ENCODE data around the gene PCED1B. TPM values are rescaled to one million over a fixed set of nuclear protein-coding genes. Genes with fewer than 3 reads are reported as not detected.

The PCED1B gene
- polyA plus RNA-seq, 1 donor (not counting 4 experiments of a cell fraction or from before 2014, with no cell fraction given): 3.2 TPM

DNA sequence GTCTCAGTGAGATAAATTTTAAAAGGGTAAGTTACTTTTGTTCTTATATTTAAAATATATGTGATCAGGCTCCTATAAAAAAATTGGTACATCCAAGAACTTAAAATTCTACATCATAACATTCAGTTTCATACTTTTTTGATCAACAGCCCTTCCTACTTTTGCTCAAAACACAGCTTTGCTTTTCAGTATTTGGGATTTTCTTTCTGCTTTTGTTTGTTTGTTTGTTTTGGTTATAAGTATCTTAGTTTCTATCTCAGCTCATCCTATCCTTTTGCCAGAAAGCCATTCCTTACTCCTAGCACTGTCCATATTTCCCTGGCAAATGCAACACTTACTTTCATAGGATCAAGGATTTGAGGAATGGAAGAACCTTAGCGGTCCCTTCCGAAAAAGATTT is 4.7 kb upstream of the PCED1B start:
- peaks cover 25% of the 10 kb centered on the region for H3K4me1 ChIP-seq (ENCODE audit: control insufficient read depth, extremely low read depth, insufficient read depth, low read length)
- H4K20me1 ChIP-seq (ENCODE audit: control insufficient read depth, extremely low read depth, insufficient read depth, low read length): no peaks in the 10 kb centered on the region
- no peaks in the 10 kb centered on the region for H3K9me3 ChIP-seq (ENCODE audit: control insufficient read depth, low read depth, low read length)
- DNase-seq (ENCODE audit: low read depth, low spot score): no peak
- H3K4me3 ChIP-seq (ENCODE audit: control insufficient read depth in 2 of 3, extremely low read depth in 1 of 3, insufficient read depth in 2 of 3, low read depth in 1 of 3, low read length in 3 of 3): no peak overlapping the region
- peaks cover 5 to 21% of the 10 kb centered on the region in 2 experiments for H3K36me3 ChIP-seq (ENCODE audit: control insufficient read depth in 2 of 2, extremely low read depth in 1 of 2, insufficient read depth in 2 of 2, low read length in 2 of 2)
- H2AFZ ChIP-seq (ENCODE audit: control insufficient read depth, low read length): no peak overlapping the region
- no peak for FAIRE-seq
- H3K9ac ChIP-seq (ENCODE audit: control insufficient read depth, extremely low read depth, insufficient read depth, low read length): no peak overlapping the region
- peaks cover 35% of the 10 kb centered on the region for H3K79me2 ChIP-seq (ENCODE audit: control insufficient read depth, insufficient read depth, low read length)
- no peaks in the 10 kb centered on the region for H3K9me1 ChIP-seq (ENCODE audit: control insufficient read depth, extremely low read depth, insufficient read depth, low read length)
- dilution Hi-C loops (cut with MboI; ENCODE audit: extremely low pct_ligation_motif_present, low sequenced_read_pairs): no loop called here
- no peaks in the 10 kb centered on the region for H3K27me3 ChIP-seq (ENCODE audit: control insufficient read depth, extremely low read depth, insufficient read depth, low read length)
- TF ChIP-seq, protein P1, sequence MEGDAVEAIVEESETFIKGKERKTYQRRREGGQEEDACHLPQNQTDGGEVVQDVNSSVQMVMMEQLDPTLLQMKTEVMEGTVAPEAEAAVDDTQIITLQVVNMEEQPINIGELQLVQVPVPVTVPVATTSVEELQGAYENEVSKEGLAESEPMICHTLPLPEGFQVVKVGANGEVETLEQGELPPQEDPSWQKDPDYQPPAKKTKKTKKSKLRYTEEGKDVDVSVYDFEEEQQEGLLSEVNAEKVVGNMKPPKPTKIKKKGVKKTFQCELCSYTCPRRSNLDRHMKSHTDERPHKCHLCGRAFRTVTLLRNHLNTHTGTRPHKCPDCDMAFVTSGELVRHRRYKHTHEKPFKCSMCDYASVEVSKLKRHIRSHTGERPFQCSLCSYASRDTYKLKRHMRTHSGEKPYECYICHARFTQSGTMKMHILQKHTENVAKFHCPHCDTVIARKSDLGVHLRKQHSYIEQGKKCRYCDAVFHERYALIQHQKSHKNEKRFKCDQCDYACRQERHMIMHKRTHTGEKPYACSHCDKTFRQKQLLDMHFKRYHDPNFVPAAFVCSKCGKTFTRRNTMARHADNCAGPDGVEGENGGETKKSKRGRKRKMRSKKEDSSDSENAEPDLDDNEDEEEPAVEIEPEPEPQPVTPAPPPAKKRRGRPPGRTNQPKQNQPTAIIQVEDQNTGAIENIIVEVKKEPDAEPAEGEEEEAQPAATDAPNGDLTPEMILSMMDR (optimal IDR thresholded peaks at IDR 0.05 in 1 of 3, IDR thresholded peaks at IDR 0.05 in 1 of 3, conservative IDR thresholded peaks at IDR 0.05 in 1 of 3; ENCODE audit: extremely low read depth in 1 of 3, insufficient read depth in 2 of 3, low read length in 3 of 3): no peak
- TF ChIP-seq EZH2 (IDR thresholded peaks at IDR 0.05; ENCODE audit: low read length): no peak
- no peak overlapping the region for H3K27ac ChIP-seq (ENCODE audit: control insufficient read depth, insufficient read depth, low read length)
- H3K4me2 ChIP-seq (ENCODE audit: control insufficient read depth, extremely low read depth, insufficient read depth, low read depth, low read length): no peak overlapping the region

DNA sequence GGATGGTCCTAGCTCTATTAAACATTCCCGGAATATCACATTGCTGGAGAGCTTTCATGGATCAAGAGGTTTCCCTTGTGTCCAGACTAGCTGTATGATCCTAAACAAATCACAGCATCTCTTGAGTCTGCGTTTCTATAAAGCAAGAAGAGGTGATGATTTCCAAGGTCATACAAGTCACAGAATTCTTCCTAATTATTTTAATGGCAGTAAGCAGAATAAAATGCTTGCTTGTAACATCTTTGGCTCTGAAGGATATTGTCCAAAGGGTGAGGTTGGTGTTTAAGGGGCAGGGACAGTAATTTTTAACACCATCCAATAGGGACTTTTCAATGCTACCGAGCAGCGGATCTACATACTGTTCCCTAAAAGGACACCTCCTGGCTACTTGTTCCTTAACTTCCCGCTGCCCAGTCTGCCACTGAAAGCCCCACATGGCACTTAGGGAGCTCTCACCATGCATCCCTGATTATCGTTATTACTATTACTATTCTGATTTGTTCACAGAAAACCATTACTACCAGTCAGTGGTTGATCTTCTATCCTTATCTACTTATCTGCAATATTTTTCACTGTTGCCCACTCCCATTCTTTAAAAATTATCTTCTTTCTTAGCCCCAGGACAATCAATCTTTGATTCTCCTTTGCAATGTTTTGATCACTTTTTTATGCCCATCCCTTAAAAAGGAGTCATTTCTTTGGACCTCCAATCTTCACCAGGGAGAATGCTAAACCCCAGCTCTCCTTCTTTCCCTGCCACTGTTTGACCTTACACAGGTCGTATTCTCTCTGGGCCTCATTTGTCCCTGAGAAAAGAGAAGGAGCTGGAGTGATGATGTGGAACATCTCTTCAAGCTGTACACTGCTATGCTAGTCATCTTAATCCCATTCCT is 4.0 kb upstream of the PCED1B start:
- peak overlapping the region; percentile 92 for H3K4me2 ChIP-seq (ENCODE audit: control insufficient read depth, extremely low read depth, insufficient read depth, low read depth, low read length)
- H3K27ac ChIP-seq (ENCODE audit: control insufficient read depth, insufficient read depth, low read length): no peak overlapping the region
- H3K27me3 ChIP-seq (ENCODE audit: control insufficient read depth, extremely low read depth, insufficient read depth, low read length): no peaks in the 10 kb centered on the region
- H3K9me3 ChIP-seq (ENCODE audit: control insufficient read depth, low read depth, low read length): no peaks in the 10 kb centered on the region
- TF ChIP-seq EZH2 (IDR thresholded peaks at IDR 0.05; ENCODE audit: low read length): no peak
- TF ChIP-seq, protein P1 (optimal IDR thresholded peaks at IDR 0.05 in 1 of 3, IDR thresholded peaks at IDR 0.05 in 1 of 3, conservative IDR thresholded peaks at IDR 0.05 in 1 of 3; ENCODE audit: extremely low read depth in 1 of 3, insufficient read depth in 2 of 3, low read length in 3 of 3): no peak
- FAIRE-seq (peak; percentile 68), DNase-seq (ENCODE audit: low read depth, low spot score) (no peak)
- H3K9ac ChIP-seq (ENCODE audit: control insufficient read depth, extremely low read depth, insufficient read depth, low read length): no peak overlapping the region
- peaks cover 5 to 21% of the 10 kb centered on the region in 2 experiments for H3K36me3 ChIP-seq (ENCODE audit: control insufficient read depth in 2 of 2, extremely low read depth in 1 of 2, insufficient read depth in 2 of 2, low read length in 2 of 2)
- H4K20me1 ChIP-seq (ENCODE audit: control insufficient read depth, extremely low read depth, insufficient read depth, low read length): no peaks in the 10 kb centered on the region
- peaks cover 38% of the 10 kb centered on the region for H3K79me2 ChIP-seq (ENCODE audit: control insufficient read depth, insufficient read depth, low read length)
- peak overlapping the region in 1 of 3 experiments; percentile 92 for H3K4me3 ChIP-seq (ENCODE audit: control insufficient read depth in 2 of 3, extremely low read depth in 1 of 3, insufficient read depth in 2 of 3, low read depth in 1 of 3, low read length in 3 of 3)
- no peaks in the 10 kb centered on the region for H3K9me1 ChIP-seq (ENCODE audit: control insufficient read depth, extremely low read depth, insufficient read depth, low read length)
- no peak overlapping the region for H2AFZ ChIP-seq (ENCODE audit: control insufficient read depth, low read length)
- dilution Hi-C loops (cut with MboI; ENCODE audit: extremely low pct_ligation_motif_present, low sequenced_read_pairs): no loop called here
- peaks cover 25% of the 10 kb centered on the region for H3K4me1 ChIP-seq (ENCODE audit: control insufficient read depth, extremely low read depth, insufficient read depth, low read length)

All from keratinocyte (primary cell).